Suprapubic skin (tissue), 4 donors: Measurements from ENCODE around the gene KIAA1671. TPM values are rescaled to one million over a fixed set of nuclear protein-coding genes. Genes with fewer than 3 reads are reported as not detected.
A peak's percentile ranks its signal among the peaks of the same experiment; 100 is the strongest.

ENCODE experiments used
- DNase-seq, 2 donors: peaks; one replicate each; pipeline ENCODE4 v3.0.0-alpha.2; 2019; ENCODE audit warnings: low spot score in 2 of 2
- H3K27ac ChIP-seq: fragments of 200-600 bp; sonication (generic); one replicate; pipeline ENCODE4 v1.5.1; 2019
- H3K27me3 ChIP-seq: fragments of 200-600 bp; sonication (generic); one replicate; pipeline ENCODE4 v1.5.1; 2019
- H3K36me3 ChIP-seq: fragments of 200-600 bp; sonication (generic); one replicate; pipeline ENCODE4 v1.5.1; 2019
- H3K4me1 ChIP-seq: fragments of 200-600 bp; sonication (generic); one replicate; pipeline ENCODE4 v1.5.1; 2019
- H3K4me3 ChIP-seq: fragments of 200-600 bp; sonication (generic); one replicate; pipeline ENCODE4 v1.5.1; 2019; ENCODE audit warnings: mild to moderate bottlenecking
- H3K9me3 ChIP-seq: fragments of 200-600 bp; sonication (generic); one replicate; pipeline ENCODE4 v1.5.1; 2019
- CTCF ChIP-seq, 2 donors: fragments of 200-600 bp in 1 of 2; fragments of 450-650 bp in 1 of 2; sonication (generic) in 1 of 2; IDR thresholded peaks; one replicate each; pipeline ENCODE4 v1.5.1; 2016 to 2019; ENCODE audit warnings: antibody characterized with exemption in 2 of 2, mild to moderate bottlenecking in 1 of 2, moderate library complexity in 1 of 2
- EP300 ChIP-seq: sonication (generic); formaldehyde crosslinking; IDR thresholded peaks from one replicate; pipeline ENCODE4 v1.6.1; 2017; ENCODE audit warnings: antibody characterized with exemption
- POLR2A ChIP-seq, 2 donors: fragments of 450-650 bp; IDR thresholded peaks; one replicate each; pipeline ENCODE4 v1.6.1; 2017; ENCODE audit warnings: antibody characterized with exemption in 2 of 2, mild to moderate bottlenecking in 2 of 2, moderate library complexity in 2 of 2
- POLR2AphosphoS5 ChIP-seq, 3 donors: sonication (generic); formaldehyde crosslinking; IDR thresholded peaks; one replicate each; pipeline ENCODE4 v1.6.1; 2017; ENCODE audit warnings: antibody characterized with exemption in 3 of 3
- WGBS: methylation state at CpG from one replicate; pipeline ENCODE4 v1.1.5; 2018; 5-methylcytosine and 5-hydroxymethylcytosine counted together
- total RNA-seq, 4 donors: library from RNA; depleted of rRNA; stranded (reverse); fragments of >200 nt; gene quantifications; one replicate each; pipeline ENCODE4 v1.1.0, GENCODE V29; 2016

Gene KIAA1671
- total RNA-seq, 4 donors from 2014 or later, result 74.4 to 116 (median 97.0) TPM

DNA sequence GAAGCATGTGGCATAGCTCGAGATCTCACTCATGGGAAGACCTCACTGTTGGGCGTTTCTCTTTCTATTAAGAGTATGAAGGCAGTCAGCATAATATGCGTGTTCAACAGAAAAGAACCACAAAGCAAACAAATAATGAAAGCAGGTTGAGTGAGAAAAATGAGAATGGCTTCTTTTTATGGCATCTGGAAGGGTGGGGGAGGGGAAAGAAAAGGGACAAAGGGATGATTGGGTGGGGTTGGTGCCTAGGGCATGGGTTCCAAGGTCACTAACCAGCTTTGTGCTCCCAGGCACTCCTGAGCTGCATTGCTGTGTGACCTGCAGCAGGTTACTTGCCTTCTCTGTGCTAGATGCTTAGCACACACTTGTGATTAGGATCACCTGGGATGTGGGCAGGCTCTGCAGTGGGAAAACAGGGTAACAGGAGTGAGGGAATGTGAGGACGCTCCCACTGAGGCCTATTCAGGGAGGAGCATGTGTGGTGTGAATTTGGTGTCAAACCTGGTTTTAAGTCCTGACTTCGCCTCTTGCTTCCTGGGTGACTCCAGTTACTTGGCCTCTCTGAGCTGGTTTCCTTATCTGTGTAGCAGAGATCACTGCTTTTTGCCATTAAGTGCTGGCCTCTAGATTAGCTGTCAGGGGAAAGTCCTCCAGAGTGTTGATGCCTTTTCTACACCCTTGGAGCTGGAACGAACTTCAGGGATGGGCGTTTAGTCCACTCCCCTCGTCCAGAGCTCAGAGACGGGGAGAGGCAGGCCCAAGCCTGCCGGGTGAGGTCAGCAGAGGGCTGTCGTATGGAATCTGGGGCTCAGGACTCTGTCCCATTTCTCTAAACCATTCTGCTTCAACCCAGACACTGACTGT lies 74.8 kb downstream of the KIAA1671 start:
- TF ChIP-seq POLR2AphosphoS5 (IDR thresholded peaks at IDR 0.05), result no peak
- TF ChIP-seq POLR2A (IDR thresholded peaks at IDR 0.05), result no peak
- TF ChIP-seq CTCF (IDR thresholded peaks at IDR 0.05), result no peak
- TF ChIP-seq EP300, result no peak
- H3K36me3 ChIP-seq, result peaks cover 6% of the 10 kb centered on the region
- WGBS, result 66% methylated on average over 9 of the region's 11 CpGs
- H3K9me3 ChIP-seq, result no peaks in the 10 kb centered on the region
- no peak overlapping the region for H3K4me3 ChIP-seq
- H3K4me1 ChIP-seq, result peaks cover 30% of the 10 kb centered on the region
- H3K27ac ChIP-seq, result no peak overlapping the region
- DNase-seq, result no peak
- H3K27me3 ChIP-seq, result no peaks in the 10 kb centered on the region

DNA sequence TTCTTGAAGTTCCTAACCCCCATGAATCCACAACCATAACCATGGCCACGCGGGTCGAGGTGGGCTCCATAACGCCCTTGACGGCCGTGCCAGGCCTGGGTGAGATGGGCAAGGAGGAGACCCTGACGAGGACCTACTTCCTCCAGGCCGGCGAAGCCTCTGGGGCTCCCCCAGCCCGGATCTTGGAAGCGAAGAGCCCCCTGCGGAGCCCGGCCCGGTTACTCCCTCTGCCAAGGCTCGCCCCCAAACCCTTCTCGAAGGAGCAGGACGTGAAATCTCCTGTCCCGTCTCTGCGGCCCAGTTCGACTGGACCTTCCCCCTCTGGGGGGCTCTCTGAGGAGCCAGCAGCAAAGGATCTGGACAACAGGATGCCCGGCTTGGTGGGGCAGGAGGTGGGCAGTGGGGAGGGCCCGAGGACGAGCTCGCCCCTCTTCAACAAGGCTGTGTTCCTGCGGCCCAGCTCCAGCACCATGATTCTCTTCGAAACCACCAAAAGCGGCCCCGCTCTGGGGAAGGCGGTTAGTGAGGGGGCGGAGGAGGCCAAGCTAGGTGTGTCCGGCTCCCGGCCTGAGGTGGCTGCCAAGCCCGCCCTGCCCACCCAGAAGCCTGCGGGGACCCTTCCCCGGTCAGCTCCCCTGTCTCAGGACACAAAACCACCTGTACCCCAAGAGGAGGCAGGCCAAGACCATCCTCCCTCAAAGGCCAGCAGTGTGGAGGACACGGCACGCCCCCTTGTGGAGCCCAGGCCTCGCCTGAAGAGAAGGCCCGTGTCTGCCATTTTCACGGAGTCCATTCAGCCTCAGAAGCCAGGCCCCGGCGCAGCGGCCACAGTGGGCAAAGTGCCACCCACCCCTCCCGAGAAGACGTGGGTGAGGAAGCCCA lies 75.7 kb downstream of the KIAA1671 start:
- 81% methylated on average over 29 of the region's 45 CpGs for WGBS
- H3K27ac ChIP-seq, result no peak overlapping the region
- DNase-seq, result no peak
- TF ChIP-seq POLR2AphosphoS5 (IDR thresholded peaks at IDR 0.05) (no peak), CTCF (IDR thresholded peaks at IDR 0.05) (peak in 1 of 2 donors; percentile 21), EP300 (no peak), POLR2A (IDR thresholded peaks at IDR 0.05) (no peak)
- H3K4me3 ChIP-seq, result no peak overlapping the region
- peaks cover 6% of the 10 kb centered on the region for H3K36me3 ChIP-seq
- H3K4me1 ChIP-seq, result peaks cover 30% of the 10 kb centered on the region
- H3K9me3 ChIP-seq, result no peaks in the 10 kb centered on the region
- H3K27me3 ChIP-seq, result no peaks in the 10 kb centered on the region

DNA sequence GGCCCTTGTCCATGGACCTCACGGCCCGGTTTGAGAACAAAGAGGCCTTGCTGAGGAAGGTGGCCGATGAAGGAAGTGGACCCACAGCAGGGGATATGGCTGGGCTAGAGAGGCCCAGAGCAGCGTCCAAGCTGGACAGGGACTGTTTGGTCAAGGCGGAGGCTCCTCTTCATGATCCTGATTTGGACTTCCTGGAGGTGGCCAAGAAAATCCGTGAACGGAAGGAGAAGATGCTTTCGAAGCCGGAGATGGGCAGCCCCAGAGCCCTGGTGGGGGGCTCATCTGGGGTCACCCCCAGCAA lies 76.3 kb downstream of the KIAA1671 start:
- H3K9me3 ChIP-seq, result no peaks in the 10 kb centered on the region
- H3K27me3 ChIP-seq, result no peaks in the 10 kb centered on the region
- no peak overlapping the region for H3K4me3 ChIP-seq
- TF ChIP-seq EP300, result no peak
- TF ChIP-seq CTCF (IDR thresholded peaks at IDR 0.05), result peak in 1 of 2 donors; percentile 0
- TF ChIP-seq POLR2A (IDR thresholded peaks at IDR 0.05), result no peak
- TF ChIP-seq POLR2AphosphoS5 (IDR thresholded peaks at IDR 0.05), result no peak
- peaks cover 30% of the 10 kb centered on the region for H3K4me1 ChIP-seq
- DNase-seq, result no peak
- no peak overlapping the region for H3K27ac ChIP-seq
- peaks cover 6% of the 10 kb centered on the region for H3K36me3 ChIP-seq
- 85% methylated on average over 9 of the region's 9 CpGs for WGBS

GRCh38 chr22:25029181-25029580 lies 76.7 kb downstream of the KIAA1671 start:
- Histone ChIP-seq H3K4me3 (no peak overlapping the region), H3K27me3 (no peaks in the 10 kb centered on the region), H3K4me1 (peaks cover 30% of the 10 kb centered on the region), H3K9me3 (no peaks in the 10 kb centered on the region), H3K36me3 (peaks cover 10% of the 10 kb centered on the region), H3K27ac (no peak overlapping the region)
- 96% methylated on average over 13 of the region's 18 CpGs for WGBS
- no peak for TF ChIP-seq EP300
- TF ChIP-seq POLR2A (IDR thresholded peaks at IDR 0.05), result no peak
- TF ChIP-seq CTCF (IDR thresholded peaks at IDR 0.05), result no peak
- TF ChIP-seq POLR2AphosphoS5 (IDR thresholded peaks at IDR 0.05), result no peak
- no peak for DNase-seq

DNA sequence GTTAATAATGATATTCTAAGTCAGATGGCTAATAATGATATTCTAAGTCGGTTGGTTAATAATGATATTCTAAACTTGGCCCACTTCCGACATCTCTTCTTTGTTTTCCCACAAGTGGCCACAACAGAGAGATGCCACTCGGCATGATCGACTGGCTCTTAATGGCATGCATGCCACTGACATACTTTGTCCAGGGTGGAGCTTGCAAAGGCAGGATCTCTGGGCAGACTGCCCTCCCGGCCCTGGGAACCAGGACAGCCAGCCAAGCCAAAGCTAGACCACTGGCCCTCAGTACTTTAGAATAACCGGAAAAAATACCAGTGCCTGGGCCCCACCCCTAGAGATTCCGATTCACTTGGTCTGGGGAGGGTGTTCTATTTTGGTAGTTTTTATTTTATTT lies 78.1 kb downstream of the KIAA1671 start:
- Histone ChIP-seq H3K27ac (no peak overlapping the region), H3K4me1 (peaks cover 25% of the 10 kb centered on the region), H3K36me3 (peaks cover 15% of the 10 kb centered on the region), H3K27me3 (no peaks in the 10 kb centered on the region), H3K4me3 (no peak overlapping the region), H3K9me3 (no peaks in the 10 kb centered on the region)
- WGBS, result 53% methylated on average over 7 of the region's 7 CpGs
- no peak for TF ChIP-seq POLR2AphosphoS5 (IDR thresholded peaks at IDR 0.05)
- TF ChIP-seq EP300, result no peak
- DNase-seq, result no peak
